ENCODE data around the gene OR10J1. TPM values are rescaled to one million over a fixed set of nuclear protein-coding genes. Genes with fewer than 3 reads are reported as not detected.
"Not testable (repeated sequence)": the region's sequence is repeated elsewhere in the genome, so short reads cannot be mapped to it uniquely, and the experiment has no call there.

Gene OR10J1
- total RNA-seq, 2 donors from 2014 or later: not detected

- DNase-seq: no peak
- no peak for ATAC-seq
- Mint-ChIP-seq H3K4me1 (no peaks in the 10 kb centered on the region), H3K27me3 (peaks cover 5% of the 10 kb centered on the region), H3K36me3 (ENCODE audit: low read depth) (no peaks in the 10 kb centered on the region), H3K4me3 (no peak overlapping the region), H3K27ac (no peak overlapping the region)
- no peaks in the 10 kb centered on the region for H3K9me3 ChIP-seq (ENCODE audit: control insufficient read depth, low read length, poor library complexity, severe bottlenecking)
Measured at GRCh38 chr1:159448181-159448580, 8.7 kb downstream of the OR10J1 start.

GRCh38 chr1:159449605-159450004 is 10.1 kb downstream of the OR10J1 start:
- not testable (repeated sequence) for H3K9me3 ChIP-seq (ENCODE audit: control insufficient read depth, low read length, poor library complexity, severe bottlenecking); H3K27me3 Mint-ChIP-seq

GRCh38 chr1:159459551-159459950 is 20.0 kb downstream of the OR10J1 start:
- H3K9me3 ChIP-seq (ENCODE audit: control insufficient read depth, low read length, poor library complexity, severe bottlenecking): no peaks in the 10 kb centered on the region
- Mint-ChIP-seq H3K27me3 (no peaks in the 10 kb centered on the region), H3K36me3 (ENCODE audit: low read depth) (no peaks in the 10 kb centered on the region), H3K4me1 (no peaks in the 10 kb centered on the region), H3K4me3 (no peak overlapping the region), H3K27ac (no peak overlapping the region)
- no peak for DNase-seq
- ATAC-seq: no peak

More at GRCh38 chr1:159449605-159450004, 10.1 kb downstream of the OR10J1 start:
- not testable (repeated sequence) for DNase-seq; H3K27ac Mint-ChIP-seq; H3K4me3 Mint-ChIP-seq; ATAC-seq; H3K4me1 Mint-ChIP-seq; H3K36me3 Mint-ChIP-seq (ENCODE audit: low read depth)

- DNase-seq: no peak
- H3K27me3 Mint-ChIP-seq: peaks cover 19% of the 10 kb centered on the region
- H3K4me3 Mint-ChIP-seq: no peak overlapping the region
- no peaks in the 10 kb centered on the region for H3K4me1 Mint-ChIP-seq
- no peak for ATAC-seq
- no peaks in the 10 kb centered on the region for H3K9me3 ChIP-seq (ENCODE audit: control insufficient read depth, low read length, poor library complexity, severe bottlenecking)
- H3K27ac Mint-ChIP-seq: no peak overlapping the region
- H3K36me3 Mint-ChIP-seq (ENCODE audit: low read depth): no peaks in the 10 kb centered on the region
Measured at GRCh38 chr1:159465191-159465603, 25.7 kb downstream of the OR10J1 start.

GRCh38 chr1:159468321-159468720 is 28.8 kb downstream of the OR10J1 start:
- peaks cover 28% of the 10 kb centered on the region for H3K27me3 Mint-ChIP-seq
- no peaks in the 10 kb centered on the region for H3K4me1 Mint-ChIP-seq
- no peak overlapping the region for H3K4me3 Mint-ChIP-seq
- no peaks in the 10 kb centered on the region for H3K9me3 ChIP-seq (ENCODE audit: control insufficient read depth, low read length, poor library complexity, severe bottlenecking)
- no peak overlapping the region for H3K27ac Mint-ChIP-seq
- DNase-seq: no peak
- no peaks in the 10 kb centered on the region for H3K36me3 Mint-ChIP-seq (ENCODE audit: low read depth)
- ATAC-seq: no peak

DNA sequence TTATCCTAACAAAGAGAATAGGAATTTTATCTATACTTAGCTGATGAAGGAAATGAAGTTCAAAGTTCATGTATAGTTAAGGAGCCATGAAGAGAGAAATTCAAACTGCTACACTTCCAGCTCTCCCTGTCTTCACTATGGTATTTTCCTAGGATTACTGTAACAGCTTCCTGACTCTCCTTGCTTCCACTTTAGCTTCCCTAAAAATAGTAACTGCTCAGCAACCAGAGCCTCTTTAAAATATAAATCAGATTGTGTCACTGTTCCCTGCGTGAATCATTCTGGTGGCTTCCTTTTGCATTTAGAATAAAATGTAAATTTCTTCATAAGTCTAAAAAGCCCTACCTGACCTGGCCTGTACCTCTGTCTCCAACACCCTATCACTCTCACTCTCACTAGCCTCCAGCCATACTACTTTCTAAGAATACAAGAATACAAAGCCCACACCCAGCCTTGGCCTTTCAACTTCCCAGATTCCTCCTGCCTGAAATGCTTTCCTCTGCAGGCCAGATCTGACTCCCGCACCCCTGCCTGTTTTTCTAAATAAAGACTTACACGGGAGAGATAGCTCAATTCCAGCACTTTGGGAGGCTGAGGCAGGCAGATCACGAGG is 30.5 kb downstream of the OR10J1 start:
- H3K36me3 Mint-ChIP-seq (ENCODE audit: low read depth): no peaks in the 10 kb centered on the region
- H3K27me3 Mint-ChIP-seq: peaks cover 28% of the 10 kb centered on the region
- no peak overlapping the region for H3K27ac Mint-ChIP-seq
- no peaks in the 10 kb centered on the region for H3K9me3 ChIP-seq (ENCODE audit: control insufficient read depth, low read length, poor library complexity, severe bottlenecking)
- H3K4me3 Mint-ChIP-seq: no peak overlapping the region
- no peaks in the 10 kb centered on the region for H3K4me1 Mint-ChIP-seq
- ATAC-seq (no peak), DNase-seq (no peak)

- H3K36me3 Mint-ChIP-seq (ENCODE audit: low read depth): no peaks in the 10 kb centered on the region
- H3K27ac Mint-ChIP-seq: no peak overlapping the region
- no peaks in the 10 kb centered on the region for H3K4me1 Mint-ChIP-seq
- H3K4me3 Mint-ChIP-seq: no peak overlapping the region
- ATAC-seq (no peak), DNase-seq (no peak)
- peaks cover 23% of the 10 kb centered on the region for H3K27me3 Mint-ChIP-seq
- H3K9me3 ChIP-seq (ENCODE audit: control insufficient read depth, low read length, poor library complexity, severe bottlenecking): no peaks in the 10 kb centered on the region
Measured at GRCh38 chr1:159473335-159473734, 33.8 kb downstream of the OR10J1 start.

- DNase-seq: no peak
- no peaks in the 10 kb centered on the region for H3K9me3 ChIP-seq (ENCODE audit: control insufficient read depth, low read length, poor library complexity, severe bottlenecking)
- peaks cover 16% of the 10 kb centered on the region for H3K27me3 Mint-ChIP-seq
- H3K4me3 Mint-ChIP-seq: no peak overlapping the region
- no peaks in the 10 kb centered on the region for H3K4me1 Mint-ChIP-seq
- no peaks in the 10 kb centered on the region for H3K36me3 Mint-ChIP-seq (ENCODE audit: low read depth)
- no peak overlapping the region for H3K27ac Mint-ChIP-seq
- no peak for ATAC-seq
Measured at GRCh38 chr1:159474926-159475325, 35.4 kb downstream of the OR10J1 start.

DNA sequence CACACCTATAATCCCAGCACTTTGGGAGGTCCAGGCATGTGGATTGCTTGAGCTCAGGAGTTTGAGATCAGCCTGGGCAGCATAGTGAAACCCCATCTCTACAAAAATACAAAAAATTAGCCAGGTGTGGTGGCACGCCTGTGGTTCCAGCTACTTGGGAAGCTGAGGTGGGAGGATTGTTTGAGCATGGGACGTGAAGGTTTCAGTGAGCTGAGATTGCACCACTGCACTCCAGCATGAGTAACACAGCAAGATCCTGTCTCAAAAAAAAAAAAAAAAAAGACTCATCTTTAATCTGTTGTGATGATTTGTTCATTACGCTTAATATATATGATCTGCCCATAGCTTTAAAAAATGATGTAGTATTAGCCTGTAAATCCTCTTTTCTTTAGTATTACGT is 44.0 kb downstream of the OR10J1 start:
- no peak overlapping the region for H3K27ac Mint-ChIP-seq
- no peaks in the 10 kb centered on the region for H3K27me3 Mint-ChIP-seq

More for the DNA sequence above, 44.0 kb downstream of the OR10J1 start:
- no peak for DNase-seq
- Mint-ChIP-seq H3K4me3 (no peak overlapping the region), H3K36me3 (ENCODE audit: low read depth) (peaks cover 2% of the 10 kb centered on the region), H3K4me1 (no peaks in the 10 kb centered on the region)
- ATAC-seq: no peak
- H3K9me3 ChIP-seq (ENCODE audit: control insufficient read depth, low read length, poor library complexity, severe bottlenecking): no peaks in the 10 kb centered on the region

Other genes with a start within 250 kb of the OR10J1 start
- not detected for gene ACKR1, start 234.8 kb upstream of the OR10J1 start, total RNA-seq
- gene FCER1A, start 137.4 kb upstream of the OR10J1 start, total RNA-seq: 1 to 10 TPM; 4.1 to 5.9 TPM
- gene OR10J4, start 7.5 kb upstream of the OR10J1 start, total RNA-seq: not detected
- not detected for gene OR10J5, start 96.3 kb downstream of the OR10J1 start, total RNA-seq
- gene APCS, start 148.1 kb downstream of the OR10J1 start, total RNA-seq: not detected